HG02943 (cell line): ENCODE results near the gene BCAS4.

ENCODE experiments used
- ATAC-seq: cut with Tn5 transposase; IDR thresholded peaks from one replicate; pipeline ENCODE4 v1.9.1; 2021; ENCODE audit warnings: mild to moderate bottlenecking, low read depth, moderate library complexity; ENCODE audit not compliant: unreplicated experiment

BCAS4 gene

DNA sequence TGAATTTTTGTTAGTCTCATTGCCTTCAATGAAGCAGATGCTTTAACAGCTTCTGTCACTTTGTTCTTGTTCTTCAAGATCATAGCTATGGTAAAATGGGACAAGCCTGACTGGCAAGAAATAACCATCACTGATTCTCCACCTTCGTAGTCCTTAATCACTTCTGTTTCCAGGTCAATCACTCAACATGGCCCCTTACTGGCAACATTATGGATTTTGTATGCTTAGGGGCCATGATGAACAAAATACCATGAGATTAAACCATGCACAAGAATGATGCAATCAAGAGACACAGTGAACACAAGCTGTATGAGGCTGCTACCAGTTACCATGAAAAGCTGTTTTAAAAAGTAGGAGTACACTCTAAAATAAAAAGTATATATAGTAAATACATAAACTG lies 103.6 kb downstream of the BCAS4 start:
- no peak for ATAC-seq

DNA sequence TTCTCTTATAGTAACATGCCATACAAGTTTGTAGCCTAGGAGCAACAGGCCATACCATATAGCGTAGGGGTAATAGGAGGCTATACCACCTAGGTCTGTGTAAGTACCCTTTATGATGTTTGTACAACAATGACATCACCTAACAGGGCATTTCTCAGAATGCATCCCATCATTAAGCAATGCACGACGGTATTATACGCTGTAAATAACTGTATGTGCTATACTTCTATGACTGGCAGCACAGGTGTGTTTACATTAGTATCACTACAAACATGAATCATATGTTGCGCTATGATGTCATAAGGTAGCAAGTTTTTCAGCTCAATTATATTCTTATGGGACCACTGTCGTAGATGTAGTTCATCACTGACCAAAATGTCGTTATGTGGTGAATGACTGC lies 105.4 kb downstream of the BCAS4 start:
- no peak for ATAC-seq

DNA sequence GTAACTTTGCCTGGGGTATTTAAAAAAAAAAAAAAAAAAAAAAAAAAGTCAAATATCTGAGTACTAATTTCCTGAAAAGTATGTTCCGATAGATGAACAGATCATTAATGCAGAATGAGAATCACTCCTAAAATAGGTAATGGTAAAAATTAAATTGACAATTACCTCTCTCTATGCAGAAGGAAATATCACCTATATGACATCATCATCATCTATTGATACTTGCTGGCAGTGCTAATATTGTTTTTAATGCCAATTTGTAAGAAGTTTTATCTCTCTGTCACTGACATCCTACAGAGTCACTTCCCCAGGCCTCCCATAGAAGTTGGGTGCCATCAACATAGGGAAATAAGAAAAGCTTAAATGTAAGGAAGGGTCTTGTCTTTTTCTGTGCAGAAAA lies 106.4 kb downstream of the BCAS4 start:
- ATAC-seq, result no peak

DNA sequence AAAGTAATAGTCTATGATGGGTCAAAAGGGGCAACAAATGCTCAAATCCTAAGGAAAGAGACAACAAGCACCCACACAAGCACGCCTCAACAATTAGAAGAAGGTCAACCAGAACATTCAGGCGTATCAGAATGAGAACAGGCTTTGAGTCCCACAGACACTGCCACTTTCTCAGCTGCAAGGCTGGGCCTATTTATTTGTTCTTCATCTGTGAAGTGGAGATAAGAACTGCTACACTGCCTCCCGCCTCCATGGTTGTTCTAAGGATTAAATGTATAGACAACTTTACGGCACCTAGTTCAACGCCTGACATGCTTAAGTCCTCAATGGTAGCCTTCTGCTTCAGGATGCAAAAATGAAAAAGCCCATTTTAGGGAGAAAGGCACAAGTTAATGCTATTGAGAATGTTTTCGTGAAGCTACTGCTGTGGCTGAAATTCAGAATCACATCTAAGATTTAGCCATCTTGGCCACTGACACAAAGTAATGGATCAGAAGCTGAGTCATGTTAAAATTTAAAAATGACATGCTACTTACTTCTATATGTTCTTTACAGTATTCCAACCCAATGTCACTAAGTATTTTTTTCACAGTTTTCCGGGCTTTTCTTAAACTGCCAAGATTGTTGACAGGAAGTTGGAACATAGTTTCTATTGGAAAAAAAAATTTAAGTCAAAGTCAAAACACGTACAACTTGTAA lies 108.6 kb downstream of the BCAS4 start:
- ATAC-seq, result no peak

DNA sequence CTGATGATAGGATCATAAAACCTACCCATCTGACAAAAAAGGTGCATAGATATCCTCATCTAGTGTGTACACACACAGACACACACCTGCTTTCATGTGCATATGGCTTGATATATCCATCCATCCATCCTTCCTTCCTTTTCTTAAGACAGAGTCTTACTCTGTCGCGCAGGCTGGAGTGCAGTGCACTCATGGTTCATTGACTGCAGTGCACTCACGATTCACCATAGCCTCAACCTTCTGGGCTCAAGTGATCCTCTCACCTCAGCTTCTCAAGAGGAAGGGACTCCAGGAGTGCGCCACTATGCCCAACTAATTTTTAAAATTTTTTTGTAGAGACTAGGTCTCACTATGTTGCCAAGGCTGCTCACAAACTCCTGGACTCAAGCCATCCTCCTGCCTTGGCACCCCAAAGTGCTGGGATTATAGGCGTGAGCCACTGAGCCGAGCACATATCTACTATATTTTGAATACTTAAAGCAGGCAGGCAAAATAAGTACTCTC lies 109.3 kb downstream of the BCAS4 start:
- no peak for ATAC-seq

DNA sequence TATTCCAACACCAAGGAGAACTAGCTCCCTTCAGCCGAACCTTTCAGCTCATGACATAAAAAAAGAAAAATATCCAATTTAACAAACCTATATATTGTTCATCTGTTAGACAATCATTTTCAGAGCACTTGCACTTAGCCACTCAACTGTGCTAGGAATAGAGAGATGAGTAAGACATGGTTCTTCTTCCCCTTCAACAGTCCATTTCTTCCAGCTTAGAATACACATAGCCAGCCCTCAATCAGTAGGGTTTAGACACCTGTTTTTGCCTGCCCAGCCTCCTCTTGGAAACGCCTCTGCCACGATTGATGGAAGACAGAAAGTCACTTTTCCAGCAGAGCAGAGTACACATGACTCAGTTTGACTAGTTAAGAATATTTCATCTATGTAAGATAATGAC lies 114.6 kb downstream of the BCAS4 start:
- ATAC-seq, result no peak

DNA sequence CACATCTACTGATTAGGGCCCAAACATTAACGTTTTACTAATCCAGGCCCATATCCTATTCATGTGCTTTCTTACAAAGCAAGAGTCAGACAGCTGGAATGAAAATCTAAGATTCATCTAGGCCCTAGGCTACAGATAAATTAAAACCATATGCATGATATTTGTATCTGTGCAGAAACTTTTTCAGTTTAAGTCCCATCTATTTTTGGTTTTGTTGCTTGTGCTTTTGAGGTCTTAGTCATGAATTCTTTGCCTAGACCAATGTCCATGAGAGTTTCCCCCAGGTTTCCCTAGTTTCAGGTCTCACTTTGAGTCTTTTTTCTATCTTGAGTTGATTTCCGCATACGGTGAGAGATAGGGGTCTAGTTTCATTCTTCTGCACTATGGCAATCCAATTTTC lies 116.2 kb downstream of the BCAS4 start:
- ATAC-seq, result no peak

DNA sequence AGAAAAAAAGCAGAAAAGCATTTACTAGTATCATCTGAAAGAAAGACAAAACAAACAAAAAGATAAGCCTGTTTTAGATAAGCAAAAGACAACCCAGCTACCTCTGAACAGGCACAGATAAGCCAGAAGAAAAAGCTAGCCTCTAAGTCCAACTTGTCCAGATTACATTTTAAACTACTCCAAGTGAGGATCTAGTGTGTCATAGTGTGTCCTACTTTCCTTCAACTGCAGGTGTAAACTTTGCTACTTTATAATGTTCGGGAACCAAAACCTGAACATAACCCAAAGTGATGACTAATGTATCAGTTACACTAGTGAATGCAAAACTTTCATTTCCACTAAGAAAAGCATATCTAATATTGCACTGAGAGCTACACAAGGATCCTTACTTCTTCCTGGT lies 116.9 kb downstream of the BCAS4 start:
- ATAC-seq, result peak; percentile 62

DNA sequence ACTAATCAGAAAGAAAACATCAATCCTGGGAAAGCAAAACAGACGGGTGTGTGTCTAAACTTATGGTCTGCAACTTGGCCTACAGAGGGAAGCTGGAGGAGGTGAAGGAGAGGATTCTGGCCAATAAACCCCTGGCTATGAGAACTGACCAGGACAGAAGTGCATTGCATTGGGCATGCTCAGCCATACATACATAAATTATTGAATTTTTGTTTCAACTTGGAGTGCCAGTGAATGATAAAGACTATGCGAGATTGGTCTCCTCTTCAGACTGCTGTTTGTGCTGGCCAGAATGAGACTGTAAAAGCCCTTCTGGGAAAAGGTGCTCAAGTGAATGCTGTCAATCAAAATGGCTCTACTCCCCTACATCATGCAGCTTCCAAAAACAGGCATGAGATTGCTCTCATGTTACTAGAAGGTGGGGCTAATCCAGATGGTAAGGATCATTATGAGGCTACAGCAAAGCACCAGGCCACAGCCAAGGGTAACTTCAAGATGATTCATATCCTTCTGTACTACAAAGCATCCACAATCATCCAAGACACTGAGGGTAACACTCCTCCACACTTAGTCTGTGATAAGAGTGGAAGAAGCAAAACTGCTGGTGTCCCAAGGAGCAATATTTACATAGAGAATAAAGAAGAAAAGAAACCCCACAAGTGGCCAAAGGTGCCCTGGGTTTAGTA lies 119.0 kb downstream of the BCAS4 start:
- ATAC-seq, result no peak

DNA sequence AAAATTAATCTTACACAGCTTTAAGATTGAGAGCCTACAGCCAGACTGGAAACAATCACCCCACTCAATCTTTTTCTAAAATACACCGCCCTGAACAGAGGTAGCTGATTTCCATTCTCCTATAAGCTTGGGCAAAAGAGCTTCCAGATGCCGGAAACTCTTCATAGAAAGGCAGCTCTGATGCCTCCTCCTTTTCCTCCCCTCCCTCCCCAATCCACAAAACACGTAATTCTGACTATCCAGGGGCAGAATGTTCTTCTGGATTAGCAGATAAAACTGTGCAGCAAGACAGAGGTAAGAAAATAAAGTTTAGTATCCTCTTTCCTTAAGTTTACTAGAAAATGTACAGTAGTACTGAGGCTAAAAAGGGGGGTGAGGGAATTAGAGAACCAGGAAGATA lies 120.6 kb downstream of the BCAS4 start:
- ATAC-seq, result no peak

DNA sequence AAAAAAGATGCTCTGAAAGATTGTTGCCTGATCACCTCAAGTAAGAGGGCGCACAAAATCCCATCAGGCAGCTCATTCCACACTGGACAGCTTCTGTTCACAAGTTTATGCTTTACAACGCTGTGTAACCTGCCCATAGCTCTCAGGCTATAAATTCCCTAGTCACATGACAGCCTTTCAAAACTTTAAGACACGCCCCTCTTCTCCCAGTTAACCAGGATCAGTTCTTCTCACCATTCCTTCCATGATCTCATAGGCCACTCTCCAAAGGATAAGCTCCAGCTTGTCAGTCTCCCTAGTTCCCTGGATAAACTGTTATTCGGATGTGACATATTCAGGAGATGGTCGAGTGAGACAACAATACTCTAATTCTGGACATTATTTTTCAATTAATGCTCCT lies 121.4 kb downstream of the BCAS4 start:
- no peak for ATAC-seq

DNA sequence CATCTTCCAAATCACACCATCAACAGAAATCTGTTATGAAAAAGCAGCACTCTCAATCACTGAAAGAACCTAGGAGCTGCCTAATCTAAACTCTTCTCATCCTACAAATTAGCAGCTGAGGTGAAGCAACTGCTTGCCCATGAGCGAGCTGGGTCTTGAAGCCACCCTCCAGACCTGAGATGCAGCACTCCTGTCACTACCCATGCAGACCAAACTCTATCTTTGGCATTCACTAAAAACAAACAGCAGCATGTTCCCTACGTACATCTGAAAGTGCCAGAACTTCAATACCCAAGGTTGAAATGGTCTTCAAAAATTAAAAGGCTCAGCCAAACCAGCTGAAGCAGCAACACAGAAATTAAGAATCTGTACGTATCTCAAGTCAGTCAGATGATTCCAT lies 122.1 kb downstream of the BCAS4 start:
- ATAC-seq, result no peak

DNA sequence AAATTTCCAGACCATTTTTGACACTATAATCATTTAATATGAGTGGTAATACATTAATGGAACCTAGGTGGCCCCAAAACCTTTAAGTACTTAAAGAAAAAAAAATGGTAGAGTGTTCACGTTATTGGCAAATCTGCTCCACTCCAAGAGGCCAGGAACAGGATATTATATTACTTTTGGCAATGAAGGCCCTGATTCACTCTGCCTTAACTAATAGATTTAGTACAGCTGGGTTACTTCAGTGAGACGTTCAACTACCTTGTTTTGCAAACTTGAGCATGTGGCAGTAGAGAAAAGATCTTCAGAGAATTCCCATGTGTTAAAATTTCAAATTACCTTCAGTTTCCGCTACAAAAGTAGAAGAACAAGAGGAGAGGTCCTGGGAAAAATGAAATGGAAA lies 123.5 kb downstream of the BCAS4 start:
- ATAC-seq, result no peak

DNA sequence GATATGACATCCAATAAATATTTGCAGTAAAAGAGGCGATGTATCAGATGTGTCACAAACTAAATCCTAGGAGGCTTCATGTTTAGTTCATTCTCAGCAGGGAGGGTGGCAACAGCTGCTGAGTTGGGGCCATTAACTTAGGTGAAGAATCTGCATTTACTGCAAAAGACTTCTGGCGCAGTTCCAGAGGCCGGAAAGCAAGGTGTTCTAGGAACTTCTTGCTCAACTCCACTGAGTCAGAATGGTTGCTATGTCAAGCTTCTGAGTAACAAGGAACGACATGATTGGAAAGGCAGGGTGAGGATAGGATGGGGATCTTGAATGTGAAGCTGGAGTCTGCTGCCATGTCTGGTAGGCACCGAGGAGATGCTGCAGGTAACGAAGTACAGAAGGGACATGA lies 124.7 kb downstream of the BCAS4 start:
- ATAC-seq, result no peak

DNA sequence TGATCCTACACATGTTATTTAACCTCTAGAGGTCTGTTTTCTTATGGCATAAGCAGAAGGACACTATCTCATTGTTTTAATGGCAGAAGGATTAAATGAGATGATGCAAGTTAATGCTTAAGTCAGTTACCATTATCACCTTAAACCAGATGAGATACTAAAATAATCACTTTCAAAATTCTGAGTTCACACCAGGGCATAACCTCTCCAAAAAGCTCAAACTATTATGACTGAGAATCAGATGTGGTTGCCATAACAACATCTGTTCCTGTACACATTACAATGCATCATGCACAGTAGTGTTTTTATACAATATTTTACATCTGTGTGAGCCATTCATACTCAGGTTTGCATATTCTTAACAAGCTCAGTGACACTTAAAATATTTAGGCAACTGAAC lies 126.1 kb downstream of the BCAS4 start:
- ATAC-seq, result no peak

DNA sequence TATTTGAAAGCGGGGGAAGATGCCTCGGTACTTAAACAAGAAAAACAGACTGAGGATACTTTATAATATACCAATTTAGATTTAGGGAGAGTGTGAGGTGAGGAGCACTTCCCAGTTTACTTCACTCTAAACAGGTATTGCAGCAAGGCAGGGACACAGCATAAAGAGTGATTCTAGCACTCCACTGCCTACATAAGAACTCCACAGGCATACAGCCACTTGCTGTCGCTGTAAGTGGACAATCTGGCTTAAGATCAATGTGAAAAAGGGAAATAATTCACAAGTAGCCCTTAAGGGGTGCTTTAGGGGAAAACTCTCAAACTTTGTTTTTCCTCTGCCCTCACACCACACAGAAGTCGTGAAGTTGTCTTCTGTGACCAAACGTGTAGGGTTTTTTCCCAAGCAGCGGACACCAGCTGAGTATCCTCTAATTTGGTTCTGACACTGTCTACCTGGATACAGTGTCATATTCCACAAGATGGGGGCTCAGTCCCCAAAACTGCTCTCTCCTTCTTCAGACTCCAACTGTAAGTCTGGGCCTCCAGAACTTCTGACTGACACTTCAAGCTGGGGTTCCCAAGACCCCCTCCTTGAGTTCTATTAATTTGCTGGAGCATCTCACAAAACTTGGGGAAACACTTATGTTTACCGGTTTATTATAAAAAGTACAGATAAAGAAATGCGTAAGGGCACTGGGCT lies 127.1 kb downstream of the BCAS4 start:
- no peak for ATAC-seq

DNA sequence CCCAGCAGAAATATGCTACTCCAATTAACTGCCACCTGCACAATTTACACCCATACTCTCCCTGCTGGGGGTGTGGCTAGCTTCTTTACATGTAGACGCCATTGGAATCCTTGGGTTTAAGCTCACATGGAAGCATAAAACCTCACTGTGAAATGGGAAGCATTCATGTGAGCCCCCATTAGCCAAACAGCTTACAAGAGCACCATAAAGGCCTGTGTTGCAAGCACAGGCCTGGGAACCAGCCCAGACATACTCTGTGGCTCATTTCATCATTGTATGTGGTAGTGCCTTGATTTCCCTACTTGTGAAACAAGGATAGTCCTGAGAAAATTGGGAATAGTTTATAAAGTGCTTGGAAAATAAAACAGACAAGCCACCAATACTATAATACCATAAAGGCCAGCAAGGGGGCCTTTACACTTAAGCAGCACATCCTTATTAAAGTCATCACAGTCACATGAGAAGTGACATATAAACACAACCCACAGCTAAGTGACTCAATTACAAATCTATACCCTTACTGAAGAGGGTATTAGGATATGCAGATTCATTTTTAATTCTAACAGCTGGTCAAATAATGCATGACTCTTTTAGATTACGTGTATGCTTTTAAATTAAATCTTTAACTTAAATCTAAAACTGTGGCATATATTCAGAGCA lies 129.5 kb downstream of the BCAS4 start:
- no peak for ATAC-seq

DNA sequence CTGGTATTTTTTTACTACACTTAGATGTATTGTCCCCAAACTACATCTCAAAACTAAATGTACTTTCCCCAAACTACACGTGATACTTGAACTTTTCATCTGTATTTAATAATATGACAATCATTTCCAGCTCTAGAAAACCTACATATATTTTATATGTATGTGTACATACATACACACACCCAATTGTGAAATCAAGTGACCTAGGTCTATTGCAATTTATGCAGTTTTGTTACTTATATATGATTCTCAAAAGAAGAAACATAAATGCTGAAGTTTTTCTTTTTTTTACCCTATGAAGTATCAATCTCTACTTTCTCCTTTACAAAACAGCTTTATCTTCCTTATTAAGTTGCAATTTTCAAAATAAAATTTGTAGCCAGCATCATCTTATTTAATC lies 131.7 kb downstream of the BCAS4 start:
- no peak for ATAC-seq
